G401.6 (cell line): ENCODE data around the gene THOP1.
A peak's percentile ranks its signal among the peaks of the same experiment; 100 is the strongest.
"Not testable (repeated sequence)": the region's sequence is repeated elsewhere in the genome, so short reads cannot be mapped to it uniquely, and the experiment has no call there.

Experiments used
- FAIRE-seq: peaks from 2 replicates; lab custom pipeline; 2012; peaks lifted over from hg19 to GRCh38; lab: Jason Lieb, UNC

The THOP1 gene

GRCh38 chr19:2817237-2817829, 32.0 kb downstream of the THOP1 start:
- FAIRE-seq: not testable (repeated sequence)

GRCh38 chr19:2819540-2820111, 34.3 kb downstream of the THOP1 start, which contains the start of gene ZNF554:
TSS of gene ZNF554 (plus strand) at chr19:2819868. CDS start at chr19:2820072, 204 bp downstream.
- FAIRE-seq: peak; percentile 53

GRCh38 chr19:2820112-2820702, 34.9 kb downstream of the THOP1 start:
- FAIRE-seq: no peak

GRCh38 chr19:2822846-2823245, 37.5 kb downstream of the THOP1 start:
- no peak for FAIRE-seq

GRCh38 chr19:2823646-2824045, 38.3 kb downstream of the THOP1 start:
- FAIRE-seq: no peak

- no peak for FAIRE-seq
Observed at GRCh38 chr19:2824129-2824528, 38.8 kb downstream of the THOP1 start.

GRCh38 chr19:2827022-2827421, 41.7 kb downstream of the THOP1 start:
- no peak for FAIRE-seq

- FAIRE-seq: no peak
Observed at GRCh38 chr19:2827840-2828489, 42.7 kb downstream of the THOP1 start.

- no peak for FAIRE-seq
Observed at GRCh38 chr19:2834294-2834871, 49.1 kb downstream of the THOP1 start.

GRCh38 chr19:2837430-2837829, 52.1 kb downstream of the THOP1 start:
- no peak for FAIRE-seq

GRCh38 chr19:2840794-2841791, 55.8 kb downstream of the THOP1 start, which contains the start of gene ZNF555:
TSS of gene ZNF555 (plus strand) at chr19:2841475. CDS start at chr19:2841573, 98 bp downstream.
- FAIRE-seq: peak; percentile 98

- no peak for FAIRE-seq
Observed at GRCh38 chr19:2841855-2842574, 56.7 kb downstream of the THOP1 start.

- no peak for FAIRE-seq
Observed at GRCh38 chr19:2845107-2845506, 59.8 kb downstream of the THOP1 start.

GRCh38 chr19:2846180-2846894, 61.0 kb downstream of the THOP1 start:
- no peak for FAIRE-seq

- FAIRE-seq: no peak
Observed at GRCh38 chr19:2847507-2847906, 62.2 kb downstream of the THOP1 start.

- FAIRE-seq: no peak
Observed at GRCh38 chr19:2848616-2849015, 63.3 kb downstream of the THOP1 start.

- FAIRE-seq: no peak
Observed at GRCh38 chr19:2850256-2850925, 65.1 kb downstream of the THOP1 start.

- FAIRE-seq: no peak
Observed at GRCh38 chr19:2852598-2852997, 67.3 kb downstream of the THOP1 start.

GRCh38 chr19:2853015-2853606, 67.8 kb downstream of the THOP1 start:
- no peak for FAIRE-seq
